DMS153 treated with DMSO at 0.1 percent for 48 hours (cell line): ENCODE results near the gene TEX35.

Source experiments
- DNase-seq: peaks from one replicate; lab custom pipeline; 2025; ENCODE audit not compliant: unreplicated experiment; lab: John Stamatoyannopoulos, UW

TEX35 gene

GRCh38 chr1:178512566-178513277, at the start of gene TEX35:
TSS of gene TEX35 (plus strand) at chr1:178513109. CDS start at chr1:178513189, 80 bp downstream.
- DNase-seq, result no peak

GRCh38 chr1:178464141-178464540, 48.8 kb upstream of the TEX35 start:
- DNase-seq, result no peak

- no peak for DNase-seq
Observed at GRCh38 chr1:178464566-178464965, 48.3 kb upstream of the TEX35 start.

GRCh38 chr1:178465011-178465410, 47.9 kb upstream of the TEX35 start:
- DNase-seq, result no peak

- no peak for DNase-seq
Observed at GRCh38 chr1:178467837-178468236, 45.1 kb upstream of the TEX35 start.

DNA sequence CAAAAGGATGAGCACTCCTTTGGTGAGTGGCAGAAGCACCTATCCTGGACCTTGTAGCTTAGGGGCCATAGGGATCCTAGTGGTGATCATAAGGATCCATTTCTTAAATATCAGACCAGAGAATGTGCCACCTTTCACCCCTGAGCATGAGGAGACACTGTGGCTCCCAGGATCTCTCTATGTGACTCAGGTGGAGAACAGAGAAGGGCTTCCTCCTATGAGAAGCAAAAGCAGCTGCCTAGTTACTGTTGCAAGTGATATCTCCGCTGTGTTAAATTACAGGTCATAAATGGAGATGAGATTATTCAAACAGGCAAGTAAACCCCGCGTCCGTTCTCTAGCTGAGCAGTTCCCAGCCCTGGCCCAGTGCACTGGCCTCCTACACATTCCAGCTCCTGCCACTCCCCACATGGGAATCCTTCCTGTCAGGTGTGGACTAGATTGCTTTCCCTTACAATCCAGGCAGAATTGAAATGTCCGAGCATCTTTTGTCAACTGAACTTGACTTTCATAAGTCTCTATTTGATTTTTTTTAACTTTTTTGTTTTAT, 42.4 kb upstream of the TEX35 start:
- no peak for DNase-seq

GRCh38 chr1:178472531-178472930, 40.4 kb upstream of the TEX35 start:
- DNase-seq, result no peak

GRCh38 chr1:178477373-178477772, 35.5 kb upstream of the TEX35 start:
- no peak for DNase-seq

GRCh38 chr1:178477841-178478240, 35.1 kb upstream of the TEX35 start:
- no peak for DNase-seq

DNA sequence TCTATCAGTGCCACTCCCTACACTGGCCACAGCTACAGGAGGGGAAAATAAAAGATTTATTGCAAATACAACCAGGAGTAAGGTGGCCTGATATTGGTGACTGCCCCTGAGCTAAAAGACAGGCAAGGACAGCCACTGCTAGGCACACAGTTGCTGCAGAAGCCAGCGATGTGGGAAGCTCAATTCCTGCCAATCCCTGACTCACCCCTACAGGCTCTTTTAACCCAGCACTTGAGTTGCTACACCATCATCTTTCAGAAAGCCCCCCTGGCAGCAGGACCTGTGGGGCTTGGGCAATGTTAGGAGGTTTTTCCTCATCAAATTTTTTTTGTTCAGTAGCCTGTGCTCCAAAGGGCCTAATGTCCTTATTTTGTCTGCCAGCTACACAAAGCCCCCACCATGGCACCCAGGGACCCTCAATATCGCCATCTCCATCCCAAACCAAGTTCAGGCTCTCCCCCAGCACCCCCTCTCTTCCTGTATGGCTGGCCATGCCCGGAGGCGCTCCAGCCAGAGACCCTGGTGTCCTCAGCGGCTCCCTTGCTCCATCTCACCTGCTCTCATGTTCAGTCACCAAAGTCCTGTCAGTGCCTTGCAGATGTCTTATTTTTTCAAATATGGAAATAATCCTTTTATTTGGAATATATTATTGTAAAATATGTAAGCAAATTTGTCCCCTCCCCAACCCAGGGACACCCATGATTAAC, 29.5 kb upstream of the TEX35 start:
- no peak for DNase-seq

GRCh38 chr1:178484698-178485225, 28.1 kb upstream of the TEX35 start:
- DNase-seq, result no peak

GRCh38 chr1:178485541-178485981, 27.3 kb upstream of the TEX35 start:
- no peak for DNase-seq

GRCh38 chr1:178486100-178487069, 26.5 kb upstream of the TEX35 start:
- DNase-seq, result no peak

DNA sequence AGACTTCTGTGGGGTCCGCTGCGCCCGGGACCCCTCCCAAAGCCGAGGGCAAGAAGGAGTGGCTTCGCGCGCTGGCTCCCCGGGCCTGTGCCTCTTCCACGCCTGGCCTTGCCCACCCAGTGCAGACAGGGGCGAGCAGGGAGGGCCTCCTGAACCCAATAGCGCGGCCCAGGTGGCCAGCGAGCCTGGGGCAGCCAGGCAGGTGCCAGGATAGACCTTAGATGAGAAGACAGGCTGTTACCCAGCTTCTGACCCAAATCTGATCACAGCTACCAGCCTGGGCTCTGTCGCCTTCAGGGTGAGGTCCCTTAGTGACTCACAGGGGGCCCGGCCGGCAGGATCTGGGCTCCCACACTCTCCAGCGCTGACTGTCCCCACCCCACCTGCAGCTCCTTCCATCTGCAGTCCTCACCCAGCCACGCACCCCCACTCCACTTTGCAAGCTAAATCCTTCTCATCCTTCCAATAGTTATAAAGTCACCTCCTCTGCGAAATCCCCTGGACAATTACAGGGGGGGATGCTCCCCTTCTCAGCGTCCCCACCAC, 25.8 kb upstream of the TEX35 start:
- no peak for DNase-seq

DNA sequence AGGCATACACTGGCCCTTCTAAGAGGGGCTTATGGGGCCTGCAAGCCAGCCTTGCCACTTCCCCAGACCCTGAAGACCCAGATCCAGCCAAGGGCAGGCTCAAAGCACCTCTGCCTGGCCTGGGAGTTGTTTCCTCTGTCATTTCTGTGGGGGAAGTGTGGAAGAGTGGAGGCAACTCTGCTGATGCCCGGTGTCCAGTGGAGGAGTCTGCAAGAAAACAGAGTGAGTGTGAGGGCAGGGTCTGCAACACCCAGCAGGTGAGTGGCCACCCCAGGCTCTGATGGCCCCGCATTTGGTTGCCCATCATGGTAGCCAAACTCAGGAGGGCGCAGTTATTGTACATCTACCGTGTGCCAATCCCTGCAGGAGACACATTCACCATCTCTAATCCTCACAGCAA, 24.5 kb upstream of the TEX35 start:
- no peak for DNase-seq

GRCh38 chr1:178489399-178489798, 23.5 kb upstream of the TEX35 start:
- no peak for DNase-seq

GRCh38 chr1:178490136-178490535, 22.8 kb upstream of the TEX35 start:
- DNase-seq, result no peak

DNA sequence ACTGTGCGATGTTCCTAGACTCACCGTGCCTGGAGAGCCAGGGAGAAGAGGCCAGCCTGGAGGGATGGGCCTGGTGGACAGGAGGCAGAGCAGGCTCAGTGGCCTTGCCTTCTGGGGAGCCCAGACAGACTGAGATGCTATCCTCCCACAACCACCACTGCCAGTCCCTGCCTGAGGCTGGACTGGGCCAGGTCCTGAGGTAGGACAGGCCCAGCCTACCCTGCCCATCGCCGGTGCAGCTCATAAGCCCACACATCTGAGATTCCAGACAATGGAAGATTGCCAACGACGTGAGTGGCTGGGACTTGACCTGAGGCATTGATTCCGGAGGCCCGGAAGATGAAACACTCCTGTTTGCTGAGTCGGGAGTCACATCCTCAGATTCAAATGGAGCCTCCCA, 21.9 kb upstream of the TEX35 start:
- DNase-seq, result no peak

DNA sequence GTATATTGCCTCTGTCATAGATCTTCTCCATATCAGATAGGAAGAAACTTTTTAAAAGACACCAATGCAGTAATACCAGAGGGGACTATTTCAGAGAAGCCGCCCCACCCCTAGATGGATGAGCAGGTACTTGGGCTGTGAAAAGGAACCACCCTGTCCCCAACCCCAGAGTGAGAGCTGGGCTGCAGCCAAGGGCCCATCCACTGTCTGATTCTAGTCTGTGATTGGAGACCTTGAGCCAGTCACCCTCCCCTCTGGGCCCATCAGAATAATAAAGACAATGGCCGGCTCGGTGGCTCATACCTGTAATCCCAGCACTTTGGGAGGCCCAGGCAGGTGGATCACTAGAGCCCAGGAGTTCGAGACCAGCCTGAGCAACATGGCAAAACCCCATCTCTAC, 21.2 kb upstream of the TEX35 start:
- DNase-seq, result no peak

DNA sequence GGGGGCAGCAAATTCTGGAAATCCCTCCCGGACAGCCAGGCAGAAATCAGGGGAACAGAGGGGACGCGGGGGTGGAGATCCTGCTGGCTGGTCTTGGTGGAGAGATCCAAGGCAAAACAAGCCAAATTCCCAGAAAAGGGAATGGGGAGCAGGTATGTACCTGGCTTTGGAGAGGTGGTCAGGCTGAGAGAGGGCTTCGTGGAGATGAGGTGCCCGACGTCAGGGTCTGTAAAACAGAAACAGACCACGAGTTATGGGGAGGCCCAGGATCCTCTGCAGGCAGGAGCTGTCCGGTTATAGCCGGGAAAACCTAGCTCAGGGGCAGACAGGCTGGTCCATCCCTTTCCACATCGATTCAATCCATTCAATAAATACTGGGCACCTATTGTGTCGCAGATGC, 20.6 kb upstream of the TEX35 start:
- no peak for DNase-seq

DNA sequence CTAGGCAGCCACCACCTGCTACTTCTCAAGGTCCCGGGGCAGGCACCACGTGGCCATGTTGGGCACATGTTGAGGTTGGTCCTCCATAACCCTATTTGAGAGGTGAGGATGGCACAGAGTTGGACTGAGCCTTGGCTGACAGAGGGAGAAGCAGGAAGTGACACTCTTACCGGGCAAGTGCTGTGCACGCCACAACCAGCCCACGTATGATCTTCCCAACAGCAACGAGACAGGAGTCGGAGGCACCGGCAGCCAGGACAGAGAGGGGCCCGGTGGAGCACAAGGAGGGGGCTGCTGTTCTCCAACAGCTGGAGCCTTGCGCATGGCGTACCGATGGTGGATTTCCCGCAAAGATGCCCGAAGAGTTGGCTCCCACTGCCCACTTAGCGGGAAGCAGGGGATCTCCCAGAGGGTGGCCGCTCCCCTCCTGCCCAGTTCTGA, 19.6 kb upstream of the TEX35 start:
- no peak for DNase-seq
